Mesenchymal stem cell (in vitro differentiated cells and primary cell): Measurements from ENCODE around the gene DFFB.
"Not testable (repeated sequence)": the region's sequence is repeated elsewhere in the genome, so short reads cannot be mapped to it uniquely, and the experiment has no call there.

Experiments
- DNase-seq: peaks from one replicate; pipeline ENCODE4 v3.0.0-alpha.2; 2013
- H2AFZ ChIP-seq: one replicate; pipeline ENCODE4 v1.6.1; 2013; ENCODE audit warnings: low read depth, mild to moderate bottlenecking, control low read depth, inconsistent platforms, low read length, moderate library complexity
- H2AK5ac ChIP-seq: 2 replicates; pipeline ENCODE4 v1.6.1; 2013; ENCODE audit warnings: low read length, moderate library complexity, mild to moderate bottlenecking, inconsistent platforms; ENCODE audit not compliant: severe bottlenecking
- H2BK120ac ChIP-seq: one replicate; pipeline ENCODE4 v1.6.1; 2013; ENCODE audit warnings: low read depth, mild to moderate bottlenecking, inconsistent platforms, low read length, moderate library complexity
- H2BK12ac ChIP-seq, 2 experiments: one replicate each; pipeline ENCODE4 v1.6.1; 2013; ENCODE audit warnings: inconsistent platforms in 2 of 2, low read length in 2 of 2, mild to moderate bottlenecking in 2 of 2, moderate library complexity in 2 of 2, control low read depth in 1 of 2
- H2BK15ac ChIP-seq: one replicate; pipeline ENCODE4 v1.6.1; 2013; ENCODE audit warnings: mild to moderate bottlenecking, low read depth, inconsistent platforms; ENCODE audit not compliant: poor library complexity, severe bottlenecking
- H2BK5ac ChIP-seq: 2 replicates; pipeline ENCODE4 v1.6.1; 2013; ENCODE audit warnings: low read depth, mild to moderate bottlenecking, low read length, control low read depth, inconsistent platforms; ENCODE audit not compliant: poor library complexity, severe bottlenecking
- H3K14ac ChIP-seq, 2 experiments: one replicate each; pipeline ENCODE4 v1.6.1; 2013; ENCODE audit warnings: inconsistent platforms in 2 of 2, low read length in 2 of 2, control low read depth in 1 of 2, mild to moderate bottlenecking in 1 of 2, moderate library complexity in 1 of 2
- H3K18ac ChIP-seq, 2 experiments: one replicate each; pipeline ENCODE4 v1.6.1; 2013; ENCODE audit warnings: inconsistent platforms in 2 of 2, low read length in 2 of 2, control low read depth in 1 of 2, low read depth in 1 of 2, mild to moderate bottlenecking in 1 of 2
- H3K23ac ChIP-seq, 2 experiments: one replicate each; pipeline ENCODE4 v1.6.1; 2013; ENCODE audit warnings: inconsistent platforms in 2 of 2, low read length in 2 of 2, mild to moderate bottlenecking in 2 of 2, moderate library complexity in 2 of 2, control low read depth in 1 of 2
- H3K27ac ChIP-seq: 2 replicates; pipeline ENCODE4 v1.5.1; 2013; ENCODE audit warnings: mild to moderate bottlenecking, moderate library complexity, low read length, control low read depth, inconsistent platforms; ENCODE audit not compliant: poor library complexity, severe bottlenecking
- H3K27me3 ChIP-seq, 2 experiments: 2 replicates each; pipeline versions ENCODE4 v1.6.1 to v1.7.0; 2013; ENCODE audit warnings: low read length in 2 of 2, mild to moderate bottlenecking in 2 of 2, moderate library complexity in 2 of 2, control low read depth in 1 of 2, inconsistent platforms in 1 of 2; ENCODE audit not compliant: control insufficient read depth in 1 of 2, insufficient read depth in 1 of 2
- H3K36me3 ChIP-seq, 2 experiments: 2 replicates each; pipeline versions ENCODE4 v1.6.1 to v1.7.0; 2013; ENCODE audit warnings: low read length in 2 of 2, control low read depth in 1 of 2, inconsistent platforms in 1 of 2, low read depth in 1 of 2, mild to moderate bottlenecking in 1 of 2; ENCODE audit not compliant: insufficient read depth in 2 of 2, control insufficient read depth in 1 of 2
- H3K4ac ChIP-seq, 2 experiments: one replicate each; pipeline ENCODE4 v1.6.1; 2013; ENCODE audit warnings: inconsistent platforms in 2 of 2, low read length in 2 of 2, mild to moderate bottlenecking in 2 of 2, moderate library complexity in 2 of 2, control low read depth in 1 of 2, low read depth in 1 of 2
- H3K4me1 ChIP-seq: 2 replicates; pipeline ENCODE4 v1.6.1; 2013; ENCODE audit warnings: low read depth, low read length, control low read depth; ENCODE audit not compliant: control insufficient read depth, insufficient read depth
- H3K4me2 ChIP-seq: 2 replicates; pipeline ENCODE4 v1.6.1; 2013; ENCODE audit warnings: low read length, mild to moderate bottlenecking, inconsistent platforms; ENCODE audit not compliant: poor library complexity, severe bottlenecking
- H3K4me3 ChIP-seq, 2 experiments: 2 replicates each; pipeline versions ENCODE4 v1.5.1 to v1.7.0; 2013; ENCODE audit warnings: low read length in 2 of 2, mild to moderate bottlenecking in 2 of 2, control low read depth in 1 of 2, low read depth in 1 of 2; ENCODE audit not compliant: insufficient read depth in 1 of 2
- H3K79me1 ChIP-seq: replicated peaks from 2 replicates; pipeline ENCODE4 v1.6.1; 2013; ENCODE audit warnings: mild to moderate bottlenecking, control low read depth, low read length, inconsistent platforms; ENCODE audit not compliant: poor library complexity, severe bottlenecking
- H3K9ac ChIP-seq: 2 replicates; pipeline ENCODE4 v1.7.0; 2013; ENCODE audit warnings: mild to moderate bottlenecking, low read length, moderate library complexity
- H3K9me3 ChIP-seq: 2 replicates; pipeline ENCODE4 v1.7.0; 2013; ENCODE audit warnings: mild to moderate bottlenecking, low read length; ENCODE audit not compliant: control insufficient read depth
- H4K8ac ChIP-seq: one replicate; pipeline ENCODE4 v1.6.1; 2013; ENCODE audit warnings: inconsistent platforms, mild to moderate bottlenecking, low read length, moderate library complexity
- H4K91ac ChIP-seq: one replicate; pipeline ENCODE4 v1.6.1; 2013; ENCODE audit warnings: mild to moderate bottlenecking, low read length, inconsistent platforms
- WGBS: methylation state at CpG from one replicate; pipeline ENCODE4 v1.1.7; 2013; ENCODE audit warnings: mixed read lengths; 5-methylcytosine and 5-hydroxymethylcytosine counted together

Gene DFFB

GRCh38 chr1:3810149-3810761 lies 47.0 kb upstream of the DFFB start:
- DNase-seq, H3K4me2 ChIP-seq, H3K14ac ChIP-seq, H2AFZ ChIP-seq, H3K4me3 ChIP-seq, H3K4ac ChIP-seq, H2AK5ac ChIP-seq, H4K91ac ChIP-seq, H3K18ac ChIP-seq, H2BK120ac ChIP-seq, H3K23ac ChIP-seq, H2BK12ac ChIP-seq, H4K8ac ChIP-seq, H2BK5ac ChIP-seq, H3K9me3 ChIP-seq, H3K27ac ChIP-seq, H3K9ac ChIP-seq, H3K27me3 ChIP-seq, H2BK15ac ChIP-seq, H3K79me1 ChIP-seq, H3K4me1 ChIP-seq: not testable (repeated sequence)
- 95% methylated on average over 7 of the region's 9 CpGs for WGBS
- peaks cover 14 to 16% of the 10 kb centered on the region in 2 experiments for H3K36me3 ChIP-seq

GRCh38 chr1:3811595-3811911 lies 45.7 kb upstream of the DFFB start:
- WGBS = 58% methylated on average over 2 of the region's 2 CpGs
- H3K23ac ChIP-seq = no peak overlapping the region
- no peaks in the 10 kb centered on the region for H3K27me3 ChIP-seq
- H3K4me2 ChIP-seq = peak overlapping the region; percentile 35
- H2BK120ac ChIP-seq = no peak overlapping the region
- H2BK15ac ChIP-seq = no peak overlapping the region
- DNase-seq = peak; percentile 3
- no peak overlapping the region for H2BK12ac ChIP-seq
- H2AK5ac ChIP-seq = no peak overlapping the region
- no peak overlapping the region for H3K14ac ChIP-seq
- no peak overlapping the region for H3K4ac ChIP-seq
- no peak overlapping the region for H3K4me3 ChIP-seq
- H3K4me1 ChIP-seq = peaks cover 7% of the 10 kb centered on the region
- H2BK5ac ChIP-seq = no peak overlapping the region
- H4K91ac ChIP-seq = peak overlapping the region; percentile 15
- no peak overlapping the region for H3K9ac ChIP-seq
- no peaks in the 10 kb centered on the region for H3K9me3 ChIP-seq
- no peak overlapping the region for H3K18ac ChIP-seq
- no peak overlapping the region for H3K27ac ChIP-seq
- H2AFZ ChIP-seq = no peak overlapping the region
- no peaks in the 10 kb centered on the region for H3K79me1 ChIP-seq
- peaks cover 27 to 29% of the 10 kb centered on the region in 2 experiments for H3K36me3 ChIP-seq
- no peak overlapping the region for H4K8ac ChIP-seq

- H3K18ac ChIP-seq = no peak overlapping the region
- no peak overlapping the region for H3K4me3 ChIP-seq
- H3K14ac ChIP-seq = no peak overlapping the region
- H3K9me3 ChIP-seq = no peaks in the 10 kb centered on the region
- H3K27ac ChIP-seq = no peak overlapping the region
- no peak overlapping the region for H3K4ac ChIP-seq
- no peak overlapping the region for H3K4me2 ChIP-seq
- no peak overlapping the region for H2BK12ac ChIP-seq
- no peak overlapping the region for H2BK5ac ChIP-seq
- peaks cover 40 to 46% of the 10 kb centered on the region in 2 experiments for H3K36me3 ChIP-seq
- H3K79me1 ChIP-seq = peaks cover 1% of the 10 kb centered on the region
- no peak overlapping the region for H2AK5ac ChIP-seq
- no peak overlapping the region for H2BK120ac ChIP-seq
- no peaks in the 10 kb centered on the region for H3K27me3 ChIP-seq
- peaks cover 7% of the 10 kb centered on the region for H3K4me1 ChIP-seq
- no peak overlapping the region for H4K91ac ChIP-seq
- 93% methylated on average over 1 of the region's 2 CpGs for WGBS
- no peak for DNase-seq
- H3K9ac ChIP-seq = no peak overlapping the region
- H2BK15ac ChIP-seq = no peak overlapping the region
- H2AFZ ChIP-seq = no peak overlapping the region
- no peak overlapping the region for H4K8ac ChIP-seq
- no peak overlapping the region for H3K23ac ChIP-seq
Observed at GRCh38 chr1:3814065-3814464, 43.2 kb upstream of the DFFB start.

- H4K91ac ChIP-seq = no peak overlapping the region
- H3K9ac ChIP-seq = no peak overlapping the region
- no peak overlapping the region for H3K27ac ChIP-seq
- H3K9me3 ChIP-seq = no peaks in the 10 kb centered on the region
- WGBS = 95% methylated on average over 42 of the region's 42 CpGs
- H2BK15ac ChIP-seq = no peak overlapping the region
- H3K23ac ChIP-seq = no peak overlapping the region
- no peak overlapping the region for H2AFZ ChIP-seq
- peaks cover 10% of the 10 kb centered on the region for H3K4me1 ChIP-seq
- H3K4ac ChIP-seq = no peak overlapping the region
- H2BK12ac ChIP-seq = no peak overlapping the region
- no peak overlapping the region for H2BK5ac ChIP-seq
- DNase-seq = no peak
- peaks cover 46 to 49% of the 10 kb centered on the region in 2 experiments for H3K36me3 ChIP-seq
- H4K8ac ChIP-seq = no peak overlapping the region
- H3K4me2 ChIP-seq = no peak overlapping the region
- no peak overlapping the region for H2AK5ac ChIP-seq
- H3K27me3 ChIP-seq = no peaks in the 10 kb centered on the region
- H3K4me3 ChIP-seq = no peak overlapping the region
- H3K18ac ChIP-seq = no peak overlapping the region
- H2BK120ac ChIP-seq = no peak overlapping the region
- H3K79me1 ChIP-seq = peaks cover 1% of the 10 kb centered on the region
- no peak overlapping the region for H3K14ac ChIP-seq
Observed at GRCh38 chr1:3814771-3815561, 42.3 kb upstream of the DFFB start.
